SU-DHL-6 (cell line): ENCODE data around the gene WDR7.

Experiments used
- H2AFZ ChIP-seq: fragments of 200-600 bp; sonication (generic); 2 replicates; pipeline ENCODE4 v1.6.1; 2014; ENCODE audit warnings: low read depth, mild to moderate bottlenecking, moderate library complexity, mixed read lengths, antibody characterized with exemption, low read length; ENCODE audit not compliant: severe bottlenecking
- H3F3A ChIP-seq: fragments of 200-600 bp; shearing (Covaris generic); 2 replicates; pipeline ENCODE4 v1.6.0; 2016; ENCODE audit warnings: antibody characterized with exemption, mild to moderate bottlenecking; ENCODE audit not compliant: insufficient read depth
- H3K27ac ChIP-seq: fragments of 200-600 bp; sonication (generic); 2 replicates; pipeline ENCODE4 v1.5.1; 2016; ENCODE audit warnings: low read depth, mild to moderate bottlenecking, low read length, moderate library complexity, mixed read lengths
- H3K27me3 ChIP-seq: fragments of 200-600 bp; sonication (generic), shearing (Covaris generic); 2 replicates; pipeline ENCODE4 v1.6.0; 2014; ENCODE audit warnings: mild to moderate bottlenecking, low read length
- H3K36me3 ChIP-seq: fragments of 200-600 bp; sonication (generic); 2 replicates; pipeline ENCODE4 v1.6.1; 2014; ENCODE audit warnings: mild to moderate bottlenecking, low read length, mixed read lengths
- H3K4me2 ChIP-seq: fragments of 300-600, 200-600 bp; shearing (Covaris generic), sonication (generic); 2 replicates; pipeline ENCODE4 v1.6.0; 2014; ENCODE audit warnings: low read length, low read depth, mild to moderate bottlenecking; ENCODE audit not compliant: poor library complexity, severe bottlenecking
- H3K4me3 ChIP-seq: fragments of 200-600 bp; sonication (generic); 2 replicates; pipeline ENCODE4 v1.5.1; 2014; ENCODE audit warnings: antibody characterized with exemption, low read length, mild to moderate bottlenecking, mixed read lengths; ENCODE audit not compliant: insufficient read depth, poor library complexity, severe bottlenecking
- H3K79me2 ChIP-seq: fragments of 200-600 bp; sonication (generic); 2 replicates; pipeline ENCODE4 v1.6.1; 2014; ENCODE audit warnings: mild to moderate bottlenecking, low read length, moderate library complexity; ENCODE audit not compliant: insufficient read depth
- H3K9ac ChIP-seq: fragments of 200-600 bp; sonication (generic); 2 replicates; pipeline ENCODE4 v1.7.0; 2014; ENCODE audit warnings: mild to moderate bottlenecking, low read length
- H3K9me2 ChIP-seq: fragments of 200-600 bp; sonication (generic); replicated peaks from 2 replicates; pipeline ENCODE4 v1.6.1; 2014; ENCODE audit warnings: low read length; ENCODE audit not compliant: insufficient read depth
- H3K9me3 ChIP-seq: fragments of 200-600 bp; sonication (generic); 2 replicates; pipeline ENCODE4 v1.6.1; 2014; ENCODE audit warnings: low read length, mixed read lengths; ENCODE audit not compliant: insufficient read depth
- H4K20me1 ChIP-seq: fragments of 200-600 bp; sonication (generic); 2 replicates; pipeline ENCODE4 v1.6.1; 2014; ENCODE audit warnings: low read depth, mild to moderate bottlenecking, antibody characterized with exemption, low read length, moderate library complexity, mixed read lengths
- CTCF ChIP-seq: fragments of 200-600 bp; sonication (generic); IDR thresholded peaks from one replicate; pipeline ENCODE4 v1.5.1; 2017; ENCODE audit warnings: antibody characterized with exemption, mild to moderate bottlenecking, low read length, moderate library complexity; ENCODE audit not compliant: insufficient read depth, poor library complexity, severe bottlenecking
- EZH2phosphoT487 ChIP-seq: fragments of 200-600 bp; sonication (generic), shearing (Covaris generic); conservative IDR thresholded peaks from 2 replicates; pipeline ENCODE4 v1.6.1; 2018; ENCODE audit warnings: mild to moderate bottlenecking, antibody characterized with exemption, low read length, moderate library complexity, mixed read lengths

The WDR7 gene

GRCh38 chr18:56658261-56658660 lies 7.1 kb downstream of the WDR7 start:
- no peaks in the 10 kb centered on the region for H3K9me2 ChIP-seq
- H3K79me2 ChIP-seq: peaks cover 61% of the 10 kb centered on the region
- TF ChIP-seq EZH2phosphoT487 (no peak), CTCF (no peak)

GRCh38 chr18:56659111-56659510 lies 8.0 kb downstream of the WDR7 start:
- Histone ChIP-seq H3K79me2 (peaks cover 59% of the 10 kb centered on the region), H3K27ac (no peak overlapping the region), H3K36me3 (0 out of 2 replicates have a peak, but pooled peaks cover 2% of the 10 kb centered on the region), H3K27me3 (no peaks in the 10 kb centered on the region), H3F3A (no peaks in the 10 kb centered on the region), H2AFZ (no peak overlapping the region), H3K9me3 (no peaks in the 10 kb centered on the region), H3K9me2 (no peaks in the 10 kb centered on the region), H3K4me3 (no peak overlapping the region), H4K20me1 (peaks cover 15% of the 10 kb centered on the region; the same call in 1 of the 2 replicates), H3K4me2 (no peak overlapping the region), H3K9ac (no peak overlapping the region)
- TF ChIP-seq CTCF (no peak), EZH2phosphoT487 (no peak)

More at GRCh38 chr18:56658261-56658660, 7.1 kb downstream of the WDR7 start:
- no peaks in the 10 kb centered on the region for H3F3A ChIP-seq
- H2AFZ ChIP-seq: no peak overlapping the region
- H3K4me3 ChIP-seq: no peak overlapping the region
- no peak overlapping the region for H3K9ac ChIP-seq
- no peak overlapping the region for H3K27ac ChIP-seq
- no peaks in the 10 kb centered on the region for H3K27me3 ChIP-seq
- H4K20me1 ChIP-seq: peaks cover 15% of the 10 kb centered on the region; the same call in 1 of the 2 replicates
- no peak overlapping the region for H3K4me2 ChIP-seq
- no peaks in the 10 kb centered on the region for H3K9me3 ChIP-seq
- H3K36me3 ChIP-seq: 0 out of 2 replicates have a peak, but pooled peaks cover 2% of the 10 kb centered on the region

GRCh38 chr18:56660655-56661054 lies 9.5 kb downstream of the WDR7 start:
- Histone ChIP-seq H3K79me2 (peaks cover 49% of the 10 kb centered on the region), H3K27me3 (no peaks in the 10 kb centered on the region), H3K9me2 (no peaks in the 10 kb centered on the region), H3K36me3 (0 out of 2 replicates have a peak, but pooled peaks cover 2% of the 10 kb centered on the region), H3K9me3 (no peaks in the 10 kb centered on the region), H3K27ac (no peak overlapping the region), H2AFZ (no peak overlapping the region), H3K4me2 (no peak overlapping the region), H3K4me3 (no peak overlapping the region), H3K9ac (no peak overlapping the region), H3F3A (no peaks in the 10 kb centered on the region), H4K20me1 (peaks cover 15% of the 10 kb centered on the region; the same call in 1 of the 2 replicates)
- TF ChIP-seq CTCF: no peak
- no peak for TF ChIP-seq EZH2phosphoT487
